H9 (cell line): ENCODE measurements around the gene EPS15. TPM values are rescaled to one million over a fixed set of nuclear protein-coding genes. Genes with fewer than 3 reads are reported as not detected.
A peak's percentile ranks its signal among the peaks of the same experiment; 100 is the strongest.

Experiments
- DNase-seq: peaks from one replicate; pipeline ENCODE4 v3.0.0-alpha.2; 2017
- H2AFZ ChIP-seq: one replicate; pipeline ENCODE4 v1.6.1; 2013; ENCODE audit warnings: mild to moderate bottlenecking, low read length, control low read depth, moderate library complexity
- H2AK5ac ChIP-seq: 2 replicates; pipeline ENCODE4 v1.6.1; 2013; ENCODE audit warnings: low read length, control low read depth, mixed read lengths; ENCODE audit not compliant: insufficient read length
- H2BK120ac ChIP-seq: one replicate; pipeline ENCODE4 v1.6.1; 2013; ENCODE audit warnings: low read depth, mild to moderate bottlenecking, low read length, control low read depth, inconsistent platforms; ENCODE audit not compliant: poor library complexity, severe bottlenecking
- H2BK12ac ChIP-seq: 2 replicates; pipeline ENCODE4 v1.6.1; 2013; ENCODE audit warnings: low read length, control low read depth, mixed read lengths, low read depth; ENCODE audit not compliant: insufficient read length
- H2BK15ac ChIP-seq: 2 replicates; pipeline ENCODE4 v1.6.1; 2013; ENCODE audit warnings: low read depth, low read length, control low read depth
- H2BK20ac ChIP-seq: one replicate; pipeline ENCODE4 v1.6.1; 2013; ENCODE audit warnings: low read depth, mild to moderate bottlenecking, low read length, control low read depth, inconsistent platforms; ENCODE audit not compliant: poor library complexity, severe bottlenecking
- H2BK5ac ChIP-seq: 2 replicates; pipeline ENCODE4 v1.6.1; 2013; ENCODE audit warnings: low read length, control low read depth, mixed read lengths; ENCODE audit not compliant: insufficient read length
- H3K14ac ChIP-seq: 2 replicates; pipeline ENCODE4 v1.6.1; 2013; ENCODE audit warnings: low read length, control low read depth; ENCODE audit not compliant: insufficient read depth
- H3K18ac ChIP-seq: 2 replicates; pipeline ENCODE4 v1.6.1; 2013; ENCODE audit warnings: low read depth, mild to moderate bottlenecking, mixed read lengths, low read length, control low read depth; ENCODE audit not compliant: insufficient read length
- H3K23ac ChIP-seq: 2 replicates; pipeline ENCODE4 v1.6.1; 2013; ENCODE audit warnings: low read length, control low read depth, mixed read lengths, low read depth; ENCODE audit not compliant: insufficient read length
- H3K23me2 ChIP-seq: 2 replicates; pipeline ENCODE4 v1.6.1; 2013; ENCODE audit warnings: low read depth, mild to moderate bottlenecking, mixed read lengths, low read length, control low read depth; ENCODE audit not compliant: insufficient read length, poor library complexity, severe bottlenecking
- H3K27ac ChIP-seq: 2 replicates; pipeline ENCODE4 v1.5.1; 2013; ENCODE audit warnings: low read length, control low read depth, mixed read lengths, low read depth; ENCODE audit not compliant: insufficient read length
- H3K27me3 ChIP-seq: 2 replicates; pipeline ENCODE4 v1.6.1; 2013; ENCODE audit warnings: low read length, control low read depth, inconsistent platforms; ENCODE audit not compliant: insufficient read depth
- H3K4ac ChIP-seq: 2 replicates; pipeline ENCODE4 v1.6.1; 2013; ENCODE audit warnings: low read depth, mild to moderate bottlenecking, control low read depth, inconsistent platforms, low read length, moderate library complexity
- H3K4me1 ChIP-seq: 2 replicates; pipeline ENCODE4 v1.6.1; 2013; ENCODE audit warnings: low read length, control low read depth, inconsistent platforms; ENCODE audit not compliant: insufficient read depth
- H3K4me2 ChIP-seq: 2 replicates; pipeline ENCODE4 v1.6.1; 2013; ENCODE audit warnings: low read length, control low read depth, mixed read lengths; ENCODE audit not compliant: insufficient read length, insufficient read depth
- H3K56ac ChIP-seq: 2 replicates; pipeline ENCODE4 v1.6.1; 2013; ENCODE audit warnings: low read depth, mild to moderate bottlenecking, mixed read lengths, low read length, control low read depth; ENCODE audit not compliant: insufficient read length
- H3K79me1 ChIP-seq: 2 replicates; pipeline ENCODE4 v1.6.1; 2013; ENCODE audit warnings: low read depth, mild to moderate bottlenecking, moderate library complexity, low read length, control low read depth, inconsistent platforms; ENCODE audit not compliant: insufficient read depth, poor library complexity, severe bottlenecking
- H3K79me2 ChIP-seq: 2 replicates; pipeline ENCODE4 v1.6.1; 2013; ENCODE audit warnings: low read length, control low read depth, inconsistent platforms; ENCODE audit not compliant: insufficient read depth
- H3K9ac ChIP-seq: 2 replicates; pipeline ENCODE4 v1.6.1; 2013; ENCODE audit warnings: low read length, control low read depth, mixed read lengths; ENCODE audit not compliant: insufficient read length; ENCODE audit errors: extremely low read depth
- H3K9me3 ChIP-seq: one replicate; pipeline ENCODE4 v1.6.1; 2013; ENCODE audit warnings: low read depth, low read length, inconsistent platforms; ENCODE audit not compliant: control insufficient read depth
- H3T11ph ChIP-seq: one replicate; pipeline ENCODE4 v1.6.1; 2013; ENCODE audit warnings: mild to moderate bottlenecking, low read length, control low read depth, inconsistent platforms
- H4K20me1 ChIP-seq: one replicate; pipeline ENCODE4 v1.6.1; 2013; ENCODE audit not compliant: control insufficient read depth, insufficient read length, insufficient read depth
- H4K5ac ChIP-seq: 2 replicates; pipeline ENCODE4 v1.6.1; 2013; ENCODE audit warnings: low read depth, mild to moderate bottlenecking, mixed read lengths, low read length, control low read depth; ENCODE audit not compliant: insufficient read length
- H4K8ac ChIP-seq: replicated peaks from 2 replicates; pipeline ENCODE4 v1.6.1; 2013; ENCODE audit warnings: low read length, control low read depth, mixed read lengths, low read depth; ENCODE audit not compliant: insufficient read length
- H4K91ac ChIP-seq: 2 replicates; pipeline ENCODE4 v1.6.1; 2013; ENCODE audit warnings: low read depth, mild to moderate bottlenecking, moderate library complexity, mixed read lengths, low read length, control low read depth; ENCODE audit not compliant: insufficient read length
- H3K27ac Mint-ChIP-seq, 3 experiments: 2 replicates in 2 of 3; 3 replicates in 1 of 3; pipeline ENCODE4 v1.8.0; 2020 to 2021; ENCODE audit warnings: mixed read lengths in 3 of 3, mild to moderate bottlenecking in 1 of 3, moderate library complexity in 1 of 3
- H3K27me3 Mint-ChIP-seq: 2 replicates; pipeline ENCODE4 v1.8.0; 2021; ENCODE audit warnings: low read depth, mild to moderate bottlenecking, moderate library complexity, mixed read lengths
- H3K36me3 Mint-ChIP-seq, 3 experiments: 2 replicates in 2 of 3; 3 replicates in 1 of 3; pipeline ENCODE4 v1.8.0; 2020 to 2021; ENCODE audit warnings: low read depth in 3 of 3, mixed read lengths in 3 of 3; ENCODE audit not compliant: insufficient read depth in 1 of 3
- H3K4me1 Mint-ChIP-seq, 2 experiments: 2 replicates each; pipeline ENCODE4 v1.8.0; 2020; ENCODE audit warnings: mixed read lengths in 2 of 2
- H3K4me3 Mint-ChIP-seq, 2 experiments: 2 replicates in 1 of 2; 3 replicates in 1 of 2; pipeline ENCODE4 v1.8.0; 2020 to 2021; ENCODE audit warnings: mild to moderate bottlenecking in 2 of 2, mixed read lengths in 2 of 2, moderate library complexity in 1 of 2
- H3K9me3 Mint-ChIP-seq, 2 experiments: 2 replicates in 1 of 2; 3 replicates in 1 of 2; pipeline ENCODE4 v1.8.0; 2020; ENCODE audit warnings: mild to moderate bottlenecking in 2 of 2, mixed read lengths in 2 of 2, moderate library complexity in 1 of 2
- CTCF ChIP-seq: fragments of 200-600 bp; sonication (generic); conservative IDR thresholded peaks from 3 replicates; pipeline ENCODE4 v1.8.0; 2021; ENCODE audit warnings: antibody characterized with exemption, mild to moderate bottlenecking
- WGBS: extraction: QIAGEN DNeasy Blood & Tissue Kit; methylation state at CpG from one replicate; pipeline ENCODE4 v1.1.7; 2013; ENCODE audit warnings: missing lambda C conversion rate, low lambda C conversion rate, mixed read lengths; ENCODE audit not compliant: insufficient read length; ENCODE audit errors: extremely low coverage; 5-methylcytosine and 5-hydroxymethylcytosine counted together
- total RNA-seq: library from RNA; stranded (reverse); gene quantifications from 2 replicates; pipeline ENCODE4 v1.2.1, GENCODE V29; 2021

Gene EPS15
- total RNA-seq, 1 experiment from 2014 or later = 44.1 TPM

GRCh38 chr1:51488372-51489050 is 30.6 kb downstream of the EPS15 start:
- no peak overlapping the region for H3K4ac ChIP-seq
- no peaks in the 10 kb centered on the region for H3K9me3 Mint-ChIP-seq
- H3K18ac ChIP-seq = no peak overlapping the region
- no peak overlapping the region for H3K56ac ChIP-seq
- H4K91ac ChIP-seq = no peak overlapping the region
- H3K23me2 ChIP-seq = no peaks in the 10 kb centered on the region
- H3K27me3 ChIP-seq = no peaks in the 10 kb centered on the region
- no peaks in the 10 kb centered on the region; a peak in 1 of 4 replicates for H3K4me1 Mint-ChIP-seq
- no peak overlapping the region for H3K4me3 Mint-ChIP-seq
- no peak overlapping the region for H3K4me2 ChIP-seq
- peak overlapping the region in 2 of 3 experiments; percentile 4 to 87; a peak in 3 of 7 replicates for H3K27ac Mint-ChIP-seq
- H3K27me3 Mint-ChIP-seq = no peaks in the 10 kb centered on the region
- WGBS = no CpG with 5 or more reads among the region's 4 CpGs
- no peak overlapping the region for H3T11ph ChIP-seq
- H3K79me2 ChIP-seq = peaks cover 3% of the 10 kb centered on the region; the same call in 1 of the 2 replicates
- no peak overlapping the region for H2BK12ac ChIP-seq
- no peak overlapping the region for H4K5ac ChIP-seq
- H2BK120ac ChIP-seq = no peak overlapping the region
- H4K8ac ChIP-seq = no peak overlapping the region
- no peak for DNase-seq
- peaks cover 5% of the 10 kb centered on the region for H3K79me1 ChIP-seq
- H3K14ac ChIP-seq = no peak overlapping the region
- no peak overlapping the region for H2BK5ac ChIP-seq
- no peak overlapping the region for H3K23ac ChIP-seq
- H3K9me3 ChIP-seq = no peaks in the 10 kb centered on the region
- TF ChIP-seq CTCF = no peak
- no peak overlapping the region for H3K9ac ChIP-seq
- no peak overlapping the region for H2BK15ac ChIP-seq
- no peak overlapping the region for H2BK20ac ChIP-seq
- no peak overlapping the region for H2AFZ ChIP-seq
- no peaks in the 10 kb centered on the region for H4K20me1 ChIP-seq
- H2AK5ac ChIP-seq = no peak overlapping the region
- H3K36me3 Mint-ChIP-seq = peaks cover 0 to 2% (median 0%) of the 10 kb centered on the region in 3 experiments; a peak in 1 of 7 replicates
- H3K4me1 ChIP-seq = no peaks in the 10 kb centered on the region
- no peak overlapping the region for H3K27ac ChIP-seq
